Left lung (tissue), 10 donors: ENCODE data around the gene SMIM1. TPM values are rescaled to one million over a fixed set of nuclear protein-coding genes. Genes with fewer than 3 reads are reported as not detected.
A peak's percentile ranks its signal among the peaks of the same experiment; 100 is the strongest.

Source experiments
- ATAC-seq: fragments of 200-7000 bp; cut with Tn5 transposase; one replicate; pipeline ENCODE4 v1.9.1; 2020; ENCODE audit warnings: moderate library complexity
- DNase-seq, 4 donors: peaks; one replicate each; pipeline ENCODE4 v3.0.0-alpha.2; 2013 to 2020
- H3K27ac ChIP-seq, 2 donors: fragments of 200-600 bp; sonication (generic) in 1 of 2; one replicate each; pipeline versions ENCODE4 v1.5.0 to v1.8.0; 2020 to 2021
- H3K27me3 ChIP-seq, 2 donors: fragments of 200-600 bp; sonication (generic) in 1 of 2; one replicate each; pipeline versions ENCODE4 v1.5.0 to v1.8.0; 2020 to 2021
- H3K36me3 ChIP-seq, 2 donors: fragments of 200-600 bp; sonication (generic) in 1 of 2; one replicate each; pipeline versions ENCODE4 v1.5.0 to v1.8.0; 2020 to 2021
- H3K4me1 ChIP-seq, 2 donors: fragments of 200-600 bp; one replicate each; pipeline ENCODE4 v1.8.0; 2021
- H3K4me3 ChIP-seq, 2 donors: fragments of 200-600 bp; sonication (generic) in 1 of 2; one replicate each; pipeline versions ENCODE4 v1.5.0 to v1.8.0; 2020 to 2021; ENCODE audit warnings: mild to moderate bottlenecking in 1 of 2
- H3K9me3 ChIP-seq, 2 donors: fragments of 200-600 bp; sonication (generic) in 1 of 2; one replicate each; pipeline versions ENCODE4 v1.5.0 to v1.8.0; 2020 to 2021
- CTCF ChIP-seq, 2 donors: fragments of 200-600 bp; sonication (generic) in 1 of 2; IDR thresholded peaks; one replicate each; pipeline versions ENCODE4 v1.5.0 to v1.8.0; 2021; ENCODE audit warnings: antibody characterized with exemption in 2 of 2
- intact Hi-C, 2 donors: fragments of 100-400 bp; cut with DNase I; formaldehyde crosslinking; loops; one replicate each; pipeline versions ENCODE4 v1.11.2 to v1.14.2; 2022
- polyA plus RNA-seq, 6 donors: library from polyadenylated mRNA; unstranded; fragments of 120-200 nt; gene quantifications; one replicate each; pipeline ENCODE4 v1.2.1, GENCODE V29; 2013; ENCODE audit not compliant: insufficient read length in 6 of 6
- total RNA-seq, 2 donors: library from RNA; stranded (reverse); fragmentation: NEBNext Ultra II Directional; extraction: Animal tissue kit (Norgen Biotek cat#: 25700); gene quantifications; one replicate each; pipeline ENCODE4 v1.2.1, GENCODE V29; 2021
- donor health status: DM: no; HTN: yes; CAD: no.
- donor health status: DM: no; HTN: no; CAD: no.

SMIM1 gene
- total and polyA plus RNA-seq, 8 donors, result 1.6 to 7.4 (median 5.5) TPM

- Histone ChIP-seq H3K27me3 (peaks cover 0 to 31% of the 10 kb centered on the region in 2 donors), H3K9me3 (no peaks in the 10 kb centered on the region), H3K27ac (no peak overlapping the region), H3K36me3 (peaks cover 0 to 3% of the 10 kb centered on the region in 2 donors), H3K4me3 (no peak overlapping the region), H3K4me1 (peaks cover 6 to 32% of the 10 kb centered on the region in 2 donors)
- no peak for TF ChIP-seq CTCF (IDR thresholded peaks at IDR 0.05)
- intact Hi-C loops, result no loop called here
- no peak for ATAC-seq
- no peak for DNase-seq
Observed at GRCh38 chr1:3749512-3749911, 23.0 kb upstream of the SMIM1 start.

GRCh38 chr1:3750741-3751140 lies 21.8 kb upstream of the SMIM1 start:
- no peaks in the 10 kb centered on the region for H3K9me3 ChIP-seq
- H3K4me3 ChIP-seq, result no peak overlapping the region
- H3K27me3 ChIP-seq, result peaks cover 0 to 43% of the 10 kb centered on the region in 2 donors
- no peaks in the 10 kb centered on the region for H3K36me3 ChIP-seq
- H3K4me1 ChIP-seq, result peaks cover 6 to 23% of the 10 kb centered on the region in 2 donors
- DNase-seq, result no peak
- no peak overlapping the region for H3K27ac ChIP-seq
- intact Hi-C loops, result no loop called here
- ATAC-seq, result no peak
- TF ChIP-seq CTCF (IDR thresholded peaks at IDR 0.05), result no peak

- Histone ChIP-seq H3K27ac (no peak within 1 kb of the TSS), H3K27me3 (peaks cover 0 to 55% of the 10 kb centered on the region in 2 donors), H3K4me1 (peaks cover 4 to 6% of the 10 kb centered on the region in 2 donors), H3K36me3 (no peaks in the 10 kb centered on the region), H3K9me3 (no peaks in the 10 kb centered on the region), H3K4me3 (no peak within 1 kb of the TSS)
- intact Hi-C loops, result no loop called here
- peak in 1 of 4 donors; percentile 67 for DNase-seq
- no peak for ATAC-seq
- TF ChIP-seq CTCF (IDR thresholded peaks at IDR 0.05), result no peak
Observed at GRCh38 chr1:3752400-3752945, 20.1 kb upstream of the SMIM1 start, which contains the start of gene CCDC27. TSS of gene CCDC27 (plus strand) at chr1:3752450. CDS start at chr1:3752482, 32 bp downstream.

GRCh38 chr1:3753656-3754454 lies 18.7 kb upstream of the SMIM1 start:
- Histone ChIP-seq H3K4me3 (no peak overlapping the region), H3K27me3 (peaks cover 0 to 59% of the 10 kb centered on the region in 2 donors), H3K36me3 (no peaks in the 10 kb centered on the region), H3K27ac (no peak overlapping the region), H3K4me1 (no peaks in the 10 kb centered on the region), H3K9me3 (no peaks in the 10 kb centered on the region)
- no peak for TF ChIP-seq CTCF (IDR thresholded peaks at IDR 0.05)
- intact Hi-C loops, result no loop called here
- no peak for ATAC-seq
- DNase-seq, result peak in 1 of 4 donors; percentile 71

- DNase-seq (peak in 1 of 4 donors; percentile 36), ATAC-seq (no peak)
- Histone ChIP-seq H3K27ac (no peak overlapping the region), H3K4me3 (no peak overlapping the region), H3K27me3 (peaks cover 0 to 66% of the 10 kb centered on the region in 2 donors), H3K4me1 (no peaks in the 10 kb centered on the region), H3K36me3 (no peaks in the 10 kb centered on the region), H3K9me3 (no peaks in the 10 kb centered on the region)
- TF ChIP-seq CTCF (IDR thresholded peaks at IDR 0.05), result no peak
- intact Hi-C loops, result no loop called here
Observed at GRCh38 chr1:3756394-3756793, 16.2 kb upstream of the SMIM1 start.
